Activated T-cell treated with anti-CD3 and anti-CD28 coated beads, Interleukin-2, amount 50 U/mL, for 72 hours (primary cell): ENCODE measurements around the gene RBP2. TPM values are rescaled to one million over a fixed set of nuclear protein-coding genes. Genes with fewer than 3 reads are reported as not detected.

ENCODE experiments used
- ATAC-seq, 2 donors: fragments of 150-1000 bp; cut with Tn5 transposase; replicated peaks in 1 of 2; 2 replicates each; pipeline ENCODE4 v1.10.0; 2021; ENCODE audit warnings: moderate library complexity in 2 of 2, mild to moderate bottlenecking in 1 of 2
- DNase-seq, 2 donors: peaks; one replicate each; pipeline ENCODE4 v3.0.0; 2021 to 2022; ENCODE audit warnings: mixed read lengths in 1 of 2
- H3K27ac Mint-ChIP-seq: one replicate; pipeline ENCODE4 v1.8.0; 2022; ENCODE audit warnings: mild to moderate bottlenecking, moderate library complexity, mixed read lengths
- H3K27me3 Mint-ChIP-seq: one replicate; pipeline ENCODE4 v1.8.0; 2022; ENCODE audit warnings: low read depth, mixed read lengths
- H3K36me3 Mint-ChIP-seq, 2 donors: one replicate each; pipeline ENCODE4 v1.8.0; 2022; ENCODE audit warnings: mixed read lengths in 2 of 2, mild to moderate bottlenecking in 1 of 2; ENCODE audit not compliant: insufficient read depth in 2 of 2
- H3K4me1 Mint-ChIP-seq: one replicate; pipeline ENCODE4 v1.8.0; 2022; ENCODE audit warnings: low read depth, mixed read lengths
- H3K4me3 Mint-ChIP-seq, 2 donors: one replicate each; pipeline ENCODE4 v1.8.0; 2022; ENCODE audit warnings: mild to moderate bottlenecking in 2 of 2, mixed read lengths in 2 of 2, moderate library complexity in 2 of 2
- H3K9me3 Mint-ChIP-seq, 2 donors: one replicate each; pipeline ENCODE4 v1.8.0; 2022; ENCODE audit warnings: mixed read lengths in 2 of 2
- total RNA-seq, 2 donors: library from RNA; stranded (reverse); gene quantifications; one replicate each; pipeline ENCODE4 v1.2.3, GENCODE V29; 2022

RBP2 gene
- total RNA-seq, result not detected

DNA sequence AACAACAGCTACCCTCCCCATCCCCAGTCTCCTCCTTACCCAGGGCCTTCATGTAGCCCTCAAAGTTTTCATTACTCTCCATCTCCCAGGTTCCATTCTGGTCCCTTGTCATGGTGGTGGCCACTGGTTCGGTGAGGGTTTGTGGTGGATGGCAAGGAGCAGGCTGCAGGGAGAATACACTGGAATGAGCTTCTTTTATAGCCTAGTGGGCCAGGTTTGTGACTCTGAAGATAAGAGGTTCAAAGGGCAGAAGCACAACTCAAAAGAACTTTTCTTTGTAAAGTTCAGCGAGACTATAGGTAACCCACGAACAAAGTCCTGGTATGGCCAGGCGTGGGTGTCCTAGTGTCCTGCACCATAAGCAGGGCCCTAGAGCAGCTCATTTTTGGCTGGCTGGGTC is at the start of gene RBP2:
Gene RBP2, minus strand, starts transcription at position 169 of the 400 bp plus-strand sequence. Its CDS starts 57 bp downstream, at position 112.
- Mint-ChIP-seq H3K4me3 (no peak within 1 kb of the TSS), H3K36me3 (no peaks in the 10 kb centered on the region), H3K4me1 (no peaks in the 10 kb centered on the region), H3K9me3 (no peaks in the 10 kb centered on the region), H3K27me3 (no peaks in the 10 kb centered on the region), H3K27ac (no peak within 1 kb of the TSS)
- DNase-seq (no peak), ATAC-seq (no peak)

DNA sequence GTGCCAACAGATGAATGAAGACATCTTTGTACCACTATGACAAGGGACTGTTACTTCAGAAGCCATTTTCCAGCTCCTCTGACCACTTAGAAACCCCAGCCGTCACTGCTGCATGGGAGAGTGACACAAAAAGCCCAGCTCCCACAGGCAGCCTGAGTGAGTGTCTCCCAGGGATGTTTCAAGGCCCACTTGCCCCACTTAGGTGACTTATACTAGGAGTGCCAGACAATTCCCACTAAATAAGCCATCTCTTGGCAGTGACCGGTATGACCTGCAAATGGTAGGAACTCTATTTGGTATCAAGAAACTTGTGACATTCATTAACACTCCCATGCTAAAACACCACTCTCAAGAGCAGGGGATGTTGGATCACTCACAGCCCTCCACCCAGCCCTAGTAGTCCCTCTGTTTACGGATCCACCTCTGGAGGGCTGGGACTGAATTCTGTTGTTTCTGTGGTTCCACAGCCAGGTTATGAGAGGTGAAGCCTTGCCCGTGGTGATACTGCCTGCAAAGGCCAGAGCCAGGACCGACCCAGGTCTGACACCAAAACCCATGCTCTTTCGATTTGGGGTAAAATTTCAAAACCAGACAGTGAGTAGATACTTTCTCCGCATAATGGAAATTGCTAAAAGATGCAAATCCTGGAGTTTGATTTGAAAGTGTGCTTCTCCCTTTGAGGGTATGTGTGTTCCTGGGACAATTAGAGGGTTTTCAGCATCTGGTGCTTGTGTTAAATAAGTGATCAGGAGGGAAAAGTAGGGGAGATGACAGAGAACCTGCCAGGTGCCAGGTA is 48.7 kb upstream of the RBP2 start:
- Mint-ChIP-seq H3K4me1 (no peaks in the 10 kb centered on the region), H3K4me3 (no peak overlapping the region), H3K27me3 (no peaks in the 10 kb centered on the region), H3K27ac (no peak overlapping the region), H3K36me3 (no peaks in the 10 kb centered on the region), H3K9me3 (no peaks in the 10 kb centered on the region)
- DNase-seq (no peak), ATAC-seq (no peak)

DNA sequence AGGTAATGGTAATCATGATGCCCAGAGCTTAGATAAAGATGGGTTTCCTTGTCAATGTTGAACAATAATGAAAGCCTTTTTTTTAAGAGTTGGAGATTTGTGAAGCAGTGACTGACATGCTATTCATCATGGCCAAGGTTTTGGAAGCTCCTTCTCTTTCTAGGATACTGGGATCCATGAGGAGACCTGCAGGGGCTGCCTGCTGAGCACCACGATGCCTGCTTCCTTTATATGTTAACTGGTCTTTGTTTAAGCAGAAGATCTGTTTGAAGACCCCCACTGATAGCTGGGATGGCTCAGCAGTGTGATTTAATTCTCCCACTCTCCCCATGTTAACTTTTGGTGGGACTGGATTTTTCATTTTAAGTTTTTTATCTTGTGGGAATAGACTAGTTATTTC is 47.4 kb upstream of the RBP2 start:
- Mint-ChIP-seq H3K4me3 (no peak overlapping the region), H3K9me3 (no peaks in the 10 kb centered on the region), H3K27me3 (no peaks in the 10 kb centered on the region), H3K27ac (no peak overlapping the region), H3K36me3 (no peaks in the 10 kb centered on the region), H3K4me1 (no peaks in the 10 kb centered on the region)
- DNase-seq, result no peak
- no peak for ATAC-seq

DNA sequence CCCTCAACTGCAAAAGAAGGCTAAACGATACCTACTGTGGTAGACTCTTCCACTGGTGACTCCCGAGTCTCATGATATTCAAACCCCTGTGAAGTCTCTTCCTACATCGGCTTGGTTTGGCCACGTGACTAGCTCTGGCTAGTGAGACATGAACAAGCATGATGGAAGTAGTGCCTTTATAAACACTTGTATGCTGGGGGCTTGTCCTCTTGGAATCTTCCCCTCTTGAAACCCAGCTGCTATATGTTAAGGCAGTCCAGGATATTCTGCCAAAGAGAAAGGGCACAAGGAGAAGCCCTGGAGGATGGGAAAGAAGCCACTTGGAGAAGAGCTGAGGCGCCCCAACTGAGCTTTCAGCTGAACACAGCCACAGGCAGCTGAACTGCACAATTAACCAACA is 46.9 kb upstream of the RBP2 start:
- H3K9me3 Mint-ChIP-seq, result no peaks in the 10 kb centered on the region
- no peaks in the 10 kb centered on the region for H3K36me3 Mint-ChIP-seq
- ATAC-seq (no peak), DNase-seq (no peak)
- H3K27ac Mint-ChIP-seq, result no peak overlapping the region
- no peaks in the 10 kb centered on the region for H3K4me1 Mint-ChIP-seq
- no peak overlapping the region for H3K4me3 Mint-ChIP-seq
- H3K27me3 Mint-ChIP-seq, result no peaks in the 10 kb centered on the region

DNA sequence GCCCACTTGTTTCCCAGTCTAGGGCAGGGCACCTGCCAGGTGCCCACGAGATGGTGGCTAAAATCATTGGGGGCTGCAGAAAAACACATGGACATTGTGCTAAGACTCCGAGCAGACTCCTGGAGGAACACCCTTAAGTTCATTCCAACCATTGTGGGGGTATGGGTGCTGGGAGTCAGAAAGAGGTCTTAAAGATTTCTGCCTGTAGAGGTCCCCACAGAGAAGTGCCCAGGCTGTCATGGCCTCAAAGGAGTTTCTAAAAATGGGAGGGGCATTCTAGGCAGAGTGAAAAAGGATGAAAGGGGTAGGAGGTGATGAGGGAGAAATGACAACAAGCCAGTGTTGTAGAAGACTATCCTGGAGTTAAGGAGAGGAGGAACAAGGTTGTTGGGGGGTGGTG is 46.1 kb upstream of the RBP2 start:
- H3K27me3 Mint-ChIP-seq, result no peaks in the 10 kb centered on the region
- ATAC-seq (no peak), DNase-seq (no peak)
- no peaks in the 10 kb centered on the region for H3K4me1 Mint-ChIP-seq
- H3K4me3 Mint-ChIP-seq, result no peak overlapping the region
- no peaks in the 10 kb centered on the region for H3K9me3 Mint-ChIP-seq
- H3K27ac Mint-ChIP-seq, result no peak overlapping the region
- no peaks in the 10 kb centered on the region for H3K36me3 Mint-ChIP-seq

DNA sequence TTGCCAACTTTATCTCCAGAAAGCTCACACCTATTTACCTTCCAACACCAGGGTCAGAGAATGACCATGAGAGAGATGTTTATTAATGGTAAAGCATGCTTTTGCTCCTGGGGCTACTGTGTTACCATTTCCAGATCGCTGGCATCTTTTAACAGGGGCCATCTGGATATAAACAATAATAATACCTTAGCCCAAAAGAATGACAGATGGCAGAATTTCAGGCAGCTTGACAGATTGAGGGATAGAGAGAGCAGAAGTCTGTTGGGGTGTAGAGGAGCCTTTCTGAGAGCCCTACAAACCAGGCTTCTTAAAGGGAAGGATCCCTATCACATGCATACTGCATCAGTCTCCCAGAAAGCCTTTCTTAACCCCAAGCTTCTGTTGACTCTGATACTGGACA is 45.5 kb upstream of the RBP2 start:
- H3K27ac Mint-ChIP-seq, result no peak overlapping the region
- ATAC-seq, result no peak

DNA sequence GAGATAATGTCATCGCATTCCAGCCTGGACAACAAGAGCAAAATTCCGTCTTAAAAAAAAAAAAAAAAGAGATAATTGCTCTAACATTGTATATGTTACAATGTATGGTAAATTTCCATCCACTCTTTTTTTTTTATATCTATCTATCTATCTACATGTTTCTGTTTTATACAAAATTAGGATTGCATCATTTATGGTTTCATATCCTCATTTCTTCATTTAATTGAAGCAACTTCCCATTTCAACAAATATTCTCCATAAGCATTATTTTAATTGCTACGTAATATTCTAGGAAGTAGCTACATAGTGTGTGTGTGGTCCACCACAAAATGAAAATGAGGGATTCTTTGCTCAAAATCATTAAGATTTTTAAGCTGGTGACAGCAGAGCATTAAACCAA is 44.8 kb upstream of the RBP2 start:
- ATAC-seq (no peak), DNase-seq (no peak)
- no peak overlapping the region for H3K27ac Mint-ChIP-seq
- H3K4me3 Mint-ChIP-seq, result no peak overlapping the region
- H3K27me3 Mint-ChIP-seq, result no peaks in the 10 kb centered on the region
- H3K9me3 Mint-ChIP-seq, result no peaks in the 10 kb centered on the region
- no peaks in the 10 kb centered on the region for H3K36me3 Mint-ChIP-seq
- no peaks in the 10 kb centered on the region for H3K4me1 Mint-ChIP-seq

More for the DNA sequence above, 45.5 kb upstream of the RBP2 start:
- Mint-ChIP-seq H3K4me3 (no peak overlapping the region), H3K36me3 (no peaks in the 10 kb centered on the region), H3K4me1 (no peaks in the 10 kb centered on the region), H3K9me3 (no peaks in the 10 kb centered on the region), H3K27me3 (no peaks in the 10 kb centered on the region)
- no peak for DNase-seq

DNA sequence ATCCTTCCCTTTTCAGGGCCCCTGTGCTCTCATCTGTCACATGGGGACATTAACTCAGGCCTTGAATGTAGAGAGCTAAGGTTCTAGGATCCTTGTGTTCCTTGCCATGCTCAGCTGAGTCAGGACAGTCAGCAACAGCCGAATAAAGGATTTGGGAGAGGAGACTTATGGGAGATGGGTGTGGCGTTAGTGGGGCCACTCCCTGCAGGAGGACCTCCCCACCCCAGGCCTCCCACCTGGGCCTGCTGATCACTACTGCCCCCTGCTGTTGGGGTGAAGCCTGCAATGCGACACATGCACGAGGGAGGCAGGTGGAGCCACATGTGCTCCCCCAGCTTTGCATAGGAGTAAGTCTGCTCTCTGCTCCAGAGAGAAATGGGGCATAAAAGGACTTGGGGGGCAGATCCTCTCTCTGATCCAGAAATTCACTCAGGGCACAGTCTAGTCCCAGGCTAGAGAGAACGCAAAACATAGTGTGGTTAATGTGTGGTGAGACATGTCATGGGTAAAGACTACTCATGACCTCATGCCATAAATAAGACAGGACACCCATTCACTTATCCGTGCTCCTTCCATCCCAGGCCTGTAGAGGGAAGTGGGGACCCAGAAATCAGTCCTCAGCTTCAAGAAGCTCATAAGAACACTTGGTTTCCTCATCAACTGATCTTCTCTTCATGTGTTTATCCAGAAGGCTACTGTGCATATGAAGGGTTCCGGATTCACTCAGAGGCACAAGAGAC is 43.9 kb upstream of the RBP2 start:
- Mint-ChIP-seq H3K36me3 (no peaks in the 10 kb centered on the region), H3K4me1 (no peaks in the 10 kb centered on the region), H3K9me3 (no peaks in the 10 kb centered on the region), H3K27ac (no peak overlapping the region), H3K27me3 (no peaks in the 10 kb centered on the region), H3K4me3 (no peak overlapping the region)
- peak in 1 of 2 donors; percentile 31 for DNase-seq
- ATAC-seq, result peak in 1 of 2 donors; percentile 18

DNA sequence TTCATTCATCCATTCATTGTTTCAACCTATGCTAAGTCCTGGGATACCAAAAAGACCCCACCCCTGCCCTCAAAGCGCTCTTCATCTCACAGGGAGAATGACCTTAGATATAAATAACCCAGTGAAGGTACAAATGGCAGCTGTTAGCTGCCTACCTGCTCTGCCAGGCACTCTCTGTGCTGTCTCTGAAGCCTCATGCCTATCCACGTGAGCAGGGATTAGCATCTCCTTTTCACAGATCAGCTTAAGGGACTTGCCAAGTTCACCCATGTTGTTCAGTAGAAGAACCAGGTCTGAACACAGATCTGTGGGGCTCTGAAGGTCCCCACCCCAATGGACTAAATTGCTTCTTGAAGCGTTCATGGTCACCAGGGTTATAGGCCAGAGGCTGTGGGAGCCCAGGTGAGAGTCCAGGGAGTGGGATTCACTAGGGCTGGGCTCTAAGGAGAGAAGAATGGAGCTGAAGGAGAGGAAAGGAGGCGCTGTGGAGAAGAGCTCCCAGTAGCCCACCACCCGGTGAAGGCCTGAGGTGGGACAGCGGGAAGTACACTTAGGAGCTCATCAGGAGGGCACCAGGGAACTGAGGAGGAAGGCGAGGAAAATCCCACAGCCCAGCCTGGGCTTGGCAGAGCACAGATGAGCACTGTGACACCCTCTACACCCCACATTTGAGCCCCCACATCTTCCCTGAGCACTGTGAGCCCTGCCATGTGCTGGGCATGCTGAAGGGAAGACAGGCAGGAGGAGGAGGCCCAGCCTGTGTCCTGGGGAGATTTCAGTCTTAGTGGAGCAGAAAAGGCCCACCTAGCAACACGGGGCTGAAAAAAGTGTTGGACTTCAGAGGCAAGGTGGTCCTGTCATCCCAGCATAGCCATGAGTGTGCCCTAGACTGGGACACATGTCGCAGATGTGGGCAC is 42.9 kb upstream of the RBP2 start:
- H3K4me1 Mint-ChIP-seq, result no peaks in the 10 kb centered on the region
- no peak overlapping the region for H3K27ac Mint-ChIP-seq
- DNase-seq (no peak), ATAC-seq (no peak)
- no peak overlapping the region for H3K4me3 Mint-ChIP-seq
- no peaks in the 10 kb centered on the region for H3K36me3 Mint-ChIP-seq
- H3K27me3 Mint-ChIP-seq, result no peaks in the 10 kb centered on the region
- H3K9me3 Mint-ChIP-seq, result no peaks in the 10 kb centered on the region

DNA sequence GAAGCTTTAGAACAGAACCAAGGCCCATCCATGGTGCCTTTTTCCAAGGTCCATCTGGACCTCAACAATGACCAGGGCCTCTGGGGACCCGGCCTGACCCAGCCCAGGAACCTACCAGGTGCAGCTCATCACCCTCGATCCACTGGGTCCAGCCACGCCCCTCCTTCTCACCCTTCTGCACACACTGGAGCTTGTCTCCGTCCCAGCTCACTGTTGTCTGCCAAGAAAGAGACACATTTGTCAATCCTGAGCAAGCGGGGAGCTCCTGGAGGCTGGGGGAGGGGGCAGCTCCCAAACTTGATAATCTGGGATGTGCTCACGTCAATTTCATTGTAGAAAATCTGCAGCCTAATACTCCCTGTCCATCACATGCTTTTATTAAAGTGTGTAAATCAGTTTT is 42.0 kb upstream of the RBP2 start:
- Mint-ChIP-seq H3K4me1 (no peaks in the 10 kb centered on the region), H3K27me3 (no peaks in the 10 kb centered on the region), H3K27ac (no peak overlapping the region), H3K4me3 (no peak overlapping the region), H3K9me3 (no peaks in the 10 kb centered on the region), H3K36me3 (no peaks in the 10 kb centered on the region)
- ATAC-seq (no peak), DNase-seq (no peak)

DNA sequence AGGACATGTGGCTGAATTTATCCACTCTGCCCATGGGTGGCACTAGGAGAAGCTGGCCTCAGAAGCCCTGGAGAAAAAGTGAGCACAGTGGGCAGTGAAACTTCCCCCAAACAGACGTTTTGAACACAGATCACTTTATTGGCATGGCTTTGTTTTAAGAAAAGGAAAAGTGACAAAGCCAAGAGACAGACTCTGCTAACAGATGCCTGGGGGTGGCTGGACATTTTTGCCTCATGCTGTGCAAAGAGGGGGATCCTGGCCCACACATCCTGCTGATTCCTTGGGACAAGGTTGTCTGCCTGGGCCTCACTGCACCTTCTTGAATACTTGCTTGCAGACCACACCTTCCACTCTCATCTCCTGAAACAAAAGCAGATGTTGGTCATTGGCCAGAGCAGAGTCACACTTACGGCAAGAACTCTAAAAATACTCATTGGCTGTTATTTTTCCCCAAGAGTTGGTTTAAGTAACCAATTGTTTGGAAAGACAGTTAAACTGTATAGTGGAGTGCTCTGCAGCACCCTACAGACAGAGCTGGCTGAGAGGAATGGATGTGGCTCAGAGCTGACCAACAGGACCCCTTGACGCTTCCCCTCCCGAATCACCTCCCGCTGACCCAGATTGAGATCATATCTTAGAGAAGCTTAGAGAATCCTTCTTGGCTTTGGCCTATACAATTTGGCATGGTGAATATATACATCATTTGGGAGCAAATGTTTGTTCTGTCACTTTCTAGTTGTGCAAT is 41.2 kb upstream of the RBP2 start:
- Mint-ChIP-seq H3K9me3 (no peaks in the 10 kb centered on the region), H3K27ac (no peak overlapping the region), H3K36me3 (no peaks in the 10 kb centered on the region), H3K4me3 (no peak overlapping the region), H3K4me1 (no peaks in the 10 kb centered on the region), H3K27me3 (no peaks in the 10 kb centered on the region)
- no peak for DNase-seq
- ATAC-seq, result no peak

DNA sequence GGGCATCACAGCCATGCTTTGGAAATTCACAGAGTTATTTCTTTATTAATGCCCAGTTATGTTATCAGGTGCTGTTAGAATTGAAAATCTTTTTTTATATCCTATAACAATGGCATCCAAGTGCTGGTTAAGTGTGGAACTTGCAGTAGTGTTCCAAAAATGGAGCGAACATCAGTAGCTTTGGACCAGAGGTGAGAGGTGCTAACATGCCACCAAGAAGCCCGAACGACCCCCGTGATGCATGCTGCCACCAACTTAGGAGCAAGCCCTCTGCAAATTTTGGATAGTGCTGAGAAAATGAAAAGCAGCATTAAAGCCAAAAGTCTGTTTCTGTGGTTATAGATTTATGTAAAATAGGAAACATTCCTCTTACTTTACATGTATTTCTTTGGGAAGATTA is 38.4 kb upstream of the RBP2 start:
- H3K4me1 Mint-ChIP-seq, result no peaks in the 10 kb centered on the region
- ATAC-seq (no peak), DNase-seq (no peak)
- H3K36me3 Mint-ChIP-seq, result no peaks in the 10 kb centered on the region
- no peaks in the 10 kb centered on the region for H3K27me3 Mint-ChIP-seq
- H3K4me3 Mint-ChIP-seq, result no peak overlapping the region
- no peak overlapping the region for H3K27ac Mint-ChIP-seq
- H3K9me3 Mint-ChIP-seq, result no peaks in the 10 kb centered on the region
